GM19035 (cell line): Measurements from ENCODE around the gene DUSP16.

Experiments
- ATAC-seq: cut with Tn5 transposase; IDR thresholded peaks from one replicate; pipeline ENCODE4 v1.9.1; 2021; ENCODE audit not compliant: unreplicated experiment

The DUSP16 gene

DNA sequence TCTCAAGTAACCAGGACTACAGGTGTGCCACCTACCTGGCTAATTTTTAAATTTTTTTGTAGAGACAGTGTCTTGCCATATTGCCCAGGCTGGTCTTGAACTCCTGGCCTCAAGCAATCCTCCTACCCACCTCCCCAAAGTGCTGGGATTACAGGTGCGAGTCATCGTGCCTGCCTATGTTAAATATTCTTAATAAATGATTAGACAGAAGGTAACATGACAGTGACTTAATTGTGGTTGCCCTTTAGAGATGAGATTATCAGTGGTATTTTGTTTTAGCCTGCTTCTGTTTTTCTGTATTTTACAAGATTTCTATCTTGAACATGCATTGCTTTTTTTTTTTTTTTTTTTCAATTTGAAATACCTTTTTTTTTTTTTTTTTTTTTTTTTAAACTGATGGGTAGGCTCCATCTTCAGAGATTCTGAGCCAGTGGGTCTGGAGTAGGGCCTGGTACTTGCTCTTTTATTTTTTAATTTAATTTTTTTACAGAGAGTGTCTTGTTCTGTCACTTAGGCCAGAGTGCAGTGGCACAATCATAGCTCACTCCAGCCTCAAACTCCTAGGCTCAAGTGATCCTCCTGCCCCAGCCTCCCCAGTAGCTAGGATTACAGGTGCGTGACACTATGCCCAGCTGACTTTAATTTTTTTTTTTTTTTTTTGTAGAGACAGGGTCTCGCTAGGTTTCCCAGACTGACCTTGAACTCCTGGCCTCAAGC lies 117.3 kb downstream of the DUSP16 start:
- no peak for ATAC-seq

- ATAC-seq: no peak
Measured at GRCh38 chr12:12443431-12443878, 119.2 kb downstream of the DUSP16 start.

- no peak for ATAC-seq
Measured at GRCh38 chr12:12442548-12443071, 120.1 kb downstream of the DUSP16 start.

DNA sequence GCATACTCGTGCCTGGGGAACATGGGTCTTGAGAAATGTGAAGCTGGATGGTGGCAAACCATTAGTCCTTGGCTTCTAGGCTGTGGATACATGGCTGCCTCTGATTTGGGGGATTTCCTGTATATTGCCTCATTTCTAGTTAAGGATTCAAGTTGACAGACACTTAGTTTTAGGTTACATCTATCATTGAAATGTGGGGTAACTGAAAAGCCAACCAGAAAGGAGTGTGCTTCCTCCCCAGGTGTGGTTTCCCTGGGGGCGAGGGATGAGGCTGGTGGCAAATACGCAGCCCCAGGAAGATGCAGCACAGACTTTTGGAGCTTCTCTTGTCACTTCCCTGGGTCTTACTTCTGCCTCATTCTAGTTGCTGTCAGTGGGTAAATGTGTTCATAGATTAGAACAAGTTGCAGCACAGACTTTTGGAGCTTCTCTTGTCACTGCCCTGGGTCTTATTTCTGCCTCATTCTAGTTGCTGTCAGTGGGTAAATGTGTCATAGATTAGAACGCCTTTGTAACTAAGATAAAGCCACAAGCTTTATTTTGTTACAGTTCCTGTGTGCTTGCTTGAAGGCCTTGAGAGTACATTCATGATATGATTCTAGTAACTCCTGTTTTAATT lies 120.7 kb downstream of the DUSP16 start:
- ATAC-seq: no peak

GRCh38 chr12:12441429-12441807 lies 121.2 kb downstream of the DUSP16 start:
- ATAC-seq: no peak

DNA sequence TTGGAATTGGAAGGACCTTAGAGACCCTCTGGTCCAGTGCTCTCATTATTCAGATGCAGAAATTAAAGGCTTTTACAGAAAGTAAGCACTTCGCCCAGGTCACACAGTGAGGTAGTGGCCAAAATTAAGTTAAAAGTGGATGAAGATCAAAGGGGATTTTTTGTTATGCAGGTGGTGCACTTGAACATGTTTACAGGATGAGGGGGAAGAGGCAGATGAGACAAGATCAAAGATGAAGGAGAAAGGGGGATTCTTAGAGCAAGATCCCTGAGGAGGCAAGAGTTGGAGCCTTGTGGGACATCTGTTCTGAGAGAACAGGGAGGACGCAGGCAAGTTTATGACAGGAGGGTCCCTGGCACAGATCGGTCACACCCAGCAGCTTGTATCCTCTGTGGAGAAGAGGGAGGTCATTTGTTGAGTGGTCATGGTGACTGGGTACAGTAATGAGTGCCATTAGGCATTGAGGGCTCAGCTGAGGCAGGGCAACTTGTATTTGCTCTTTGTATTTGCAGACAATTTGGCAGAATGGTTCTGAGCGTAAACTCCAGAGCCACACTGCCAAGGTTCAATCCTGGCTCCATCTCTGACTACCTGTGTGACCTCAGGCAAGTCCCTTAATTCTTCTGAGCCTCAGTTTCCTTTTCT lies 121.8 kb downstream of the DUSP16 start:
- ATAC-seq: no peak

DNA sequence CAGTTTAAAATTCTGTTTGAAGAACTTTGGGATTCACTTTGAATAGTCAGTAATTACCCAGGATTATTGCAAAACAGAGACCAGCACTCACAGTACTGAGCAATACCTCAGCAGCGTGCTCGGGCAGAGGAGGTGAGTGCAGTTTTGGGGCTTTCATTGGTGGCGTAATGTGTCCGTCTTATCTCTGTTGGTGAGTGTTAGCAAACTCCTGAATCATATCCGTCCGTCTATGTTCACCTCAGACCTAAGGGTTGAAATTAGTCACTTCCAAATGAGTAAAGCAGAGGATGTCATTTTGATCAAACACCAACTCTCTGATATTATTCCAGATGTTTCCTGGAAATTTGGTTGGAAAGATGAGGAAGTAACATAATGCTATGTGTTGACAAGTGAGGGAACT lies 123.0 kb downstream of the DUSP16 start:
- ATAC-seq: no peak

- no peak for ATAC-seq
Measured at GRCh38 chr12:12436831-12437345, 125.8 kb downstream of the DUSP16 start.

GRCh38 chr12:12433203-12433731 lies 129.4 kb downstream of the DUSP16 start:
- no peak for ATAC-seq

- ATAC-seq: no peak
Measured at GRCh38 chr12:12432364-12432763, 130.3 kb downstream of the DUSP16 start.

DNA sequence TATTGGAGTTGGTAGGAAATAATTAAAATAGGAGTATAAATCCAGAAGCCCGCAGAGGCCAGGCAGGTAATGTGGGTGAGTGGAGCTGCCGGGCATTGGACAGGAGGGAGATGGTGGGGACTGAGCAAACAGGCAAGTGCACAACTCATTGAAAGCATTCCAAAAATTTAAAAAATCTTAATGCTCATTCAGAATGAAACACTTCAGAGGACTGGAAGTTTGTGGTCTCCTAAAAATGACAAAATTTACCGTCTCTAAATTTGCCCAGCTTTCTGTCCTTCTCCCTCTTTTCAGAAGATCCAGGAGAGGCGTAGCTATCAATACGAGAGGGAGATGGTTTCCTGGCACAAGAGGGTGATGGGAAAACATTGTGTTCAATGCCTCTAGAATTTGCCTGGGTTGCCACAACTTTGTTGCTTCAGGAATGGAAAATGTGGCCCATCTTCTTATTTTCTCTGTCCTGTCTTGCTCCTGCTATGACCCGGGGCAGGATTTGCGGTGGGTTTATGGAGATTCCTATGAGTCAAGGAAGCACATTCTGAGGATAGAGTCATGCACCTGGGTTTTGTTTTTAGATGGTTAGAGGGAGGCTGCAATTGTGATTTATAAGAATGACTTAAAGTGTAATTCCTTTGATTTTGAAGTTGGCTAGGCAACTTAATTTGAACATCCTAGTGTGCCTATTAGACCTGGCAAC lies 133.6 kb downstream of the DUSP16 start:
- no peak for ATAC-seq

- ATAC-seq: no peak
Measured at GRCh38 chr12:12428047-12428446, 134.6 kb downstream of the DUSP16 start.

DNA sequence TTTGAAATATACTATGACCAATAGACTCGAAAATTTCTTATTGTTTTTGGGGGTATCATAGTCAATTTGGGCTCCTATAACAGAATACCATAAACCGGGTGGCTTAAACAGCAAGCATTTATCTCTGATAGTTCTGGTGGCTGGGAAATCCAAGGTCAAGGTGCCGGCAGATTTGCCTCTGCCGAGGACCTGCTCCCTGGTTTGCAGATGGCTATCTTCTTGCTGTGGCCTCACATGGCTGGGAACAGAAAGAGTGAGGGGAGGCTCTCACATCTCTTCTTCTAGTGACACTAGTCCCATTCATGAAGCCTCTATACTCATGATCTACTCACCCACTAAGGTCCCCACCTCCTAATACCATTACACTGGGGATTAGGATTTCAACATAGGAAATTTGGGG lies 135.1 kb downstream of the DUSP16 start:
- ATAC-seq: no peak

DNA sequence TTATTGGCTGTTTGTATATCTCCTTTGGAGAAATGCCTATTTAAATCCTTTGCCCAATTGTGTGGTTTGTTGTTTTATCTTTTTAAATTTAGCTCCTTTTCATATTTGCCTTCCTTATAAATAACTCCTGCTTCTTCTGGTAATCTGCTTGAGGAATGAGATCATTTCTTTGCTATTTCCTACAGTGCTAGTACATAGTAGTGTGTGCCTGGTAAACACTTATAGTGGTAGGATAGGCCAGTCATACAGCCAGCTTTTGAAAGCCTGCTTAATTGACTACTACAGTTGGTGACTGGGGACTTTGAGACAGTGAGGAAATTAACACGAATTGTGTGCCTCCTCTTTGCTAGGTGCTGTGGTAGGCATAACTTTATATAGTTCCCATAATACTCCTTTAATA lies 137.0 kb downstream of the DUSP16 start:
- ATAC-seq: no peak

DNA sequence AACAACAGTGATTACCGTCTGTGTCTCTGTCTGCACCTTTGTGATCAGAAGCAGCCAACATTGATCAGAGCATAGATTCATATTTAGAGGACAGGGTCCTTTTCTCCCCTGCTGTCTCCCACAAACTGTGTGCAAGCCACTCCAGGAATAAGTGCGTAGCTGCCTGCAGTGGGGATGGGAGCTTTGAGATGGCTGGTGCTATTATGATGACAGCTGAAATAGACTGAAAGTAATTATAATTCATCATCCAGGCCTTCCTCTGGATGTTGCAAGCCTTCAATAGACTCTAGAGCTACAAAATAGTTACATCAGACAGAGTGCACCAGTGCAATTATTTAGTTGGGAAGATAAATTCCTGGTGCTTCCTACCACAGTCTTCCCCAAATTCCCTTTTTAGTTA lies 137.7 kb downstream of the DUSP16 start:
- no peak for ATAC-seq
